ENCODE results near the gene OFD1.
A peak's percentile ranks its signal among the peaks of the same experiment; 100 is the strongest.
"Not testable (repeated sequence)": the region's sequence is repeated elsewhere in the genome, so short reads cannot be mapped to it uniquely, and the experiment has no call there.

Gene OFD1

DNA sequence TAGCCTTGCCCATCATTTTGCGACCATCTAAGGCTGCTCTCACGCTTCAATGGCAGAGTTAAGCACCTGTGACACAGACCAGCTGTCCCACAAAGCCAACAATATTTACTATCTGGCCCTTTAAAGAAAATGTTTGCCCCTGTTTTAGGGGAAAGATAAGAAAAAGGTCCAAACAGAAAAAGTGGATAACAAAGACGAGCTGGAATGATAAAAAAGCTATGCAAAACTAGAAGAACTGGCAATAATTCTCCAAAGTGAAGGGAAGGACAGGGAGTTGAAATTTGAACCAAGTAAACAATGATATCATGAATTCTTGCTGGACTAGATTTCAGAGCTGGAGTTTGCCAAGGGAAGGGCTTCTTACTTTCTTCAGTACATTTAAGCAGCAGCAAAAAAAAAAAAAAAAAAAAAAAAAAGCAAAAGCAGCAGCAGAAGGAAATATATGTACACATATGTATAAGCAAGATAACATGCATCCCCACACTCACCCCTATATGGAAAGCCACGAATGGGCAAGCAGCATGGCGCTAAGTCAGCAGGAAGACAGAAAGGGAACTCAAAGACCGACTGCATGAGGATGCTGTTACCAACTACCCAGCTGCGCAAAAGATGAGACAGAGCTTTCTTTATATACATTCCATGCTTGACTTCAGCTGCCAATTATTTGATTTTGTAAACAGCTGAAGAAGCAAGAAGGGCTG, 12.6 kb upstream of the OFD1 start:
- no peak overlapping the region for H3K4me3 ChIP-seq (ENCODE audit: low read depth, low read length)
- TF ChIP-seq, protein P1, sequence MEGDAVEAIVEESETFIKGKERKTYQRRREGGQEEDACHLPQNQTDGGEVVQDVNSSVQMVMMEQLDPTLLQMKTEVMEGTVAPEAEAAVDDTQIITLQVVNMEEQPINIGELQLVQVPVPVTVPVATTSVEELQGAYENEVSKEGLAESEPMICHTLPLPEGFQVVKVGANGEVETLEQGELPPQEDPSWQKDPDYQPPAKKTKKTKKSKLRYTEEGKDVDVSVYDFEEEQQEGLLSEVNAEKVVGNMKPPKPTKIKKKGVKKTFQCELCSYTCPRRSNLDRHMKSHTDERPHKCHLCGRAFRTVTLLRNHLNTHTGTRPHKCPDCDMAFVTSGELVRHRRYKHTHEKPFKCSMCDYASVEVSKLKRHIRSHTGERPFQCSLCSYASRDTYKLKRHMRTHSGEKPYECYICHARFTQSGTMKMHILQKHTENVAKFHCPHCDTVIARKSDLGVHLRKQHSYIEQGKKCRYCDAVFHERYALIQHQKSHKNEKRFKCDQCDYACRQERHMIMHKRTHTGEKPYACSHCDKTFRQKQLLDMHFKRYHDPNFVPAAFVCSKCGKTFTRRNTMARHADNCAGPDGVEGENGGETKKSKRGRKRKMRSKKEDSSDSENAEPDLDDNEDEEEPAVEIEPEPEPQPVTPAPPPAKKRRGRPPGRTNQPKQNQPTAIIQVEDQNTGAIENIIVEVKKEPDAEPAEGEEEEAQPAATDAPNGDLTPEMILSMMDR (IDR thresholded peaks at IDR 0.05; ENCODE audit: borderline replicate concordance, insufficient read depth, low read depth, low read length), result no peak

DNA sequence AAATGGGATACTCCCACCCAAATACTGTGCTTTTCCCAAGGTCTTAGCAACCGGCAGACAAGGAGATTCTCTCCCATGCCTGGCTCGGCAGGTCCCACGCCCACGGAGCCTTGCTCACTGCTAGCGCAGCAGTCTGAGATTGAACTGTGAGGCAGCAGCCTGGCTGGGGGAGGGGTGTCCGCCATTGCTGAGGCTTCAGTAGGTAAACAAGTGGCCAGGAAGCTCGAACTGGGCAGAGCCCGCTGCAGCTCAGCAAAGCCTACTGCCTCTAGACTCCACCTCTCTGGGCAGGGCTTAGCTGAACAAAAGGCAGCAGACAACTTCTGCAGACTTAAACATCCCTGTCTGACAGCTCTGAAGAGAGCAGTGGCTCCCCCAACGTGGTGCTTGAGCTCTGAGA, 9.7 kb upstream of the OFD1 start:
- H3K4me3 ChIP-seq (ENCODE audit: low read depth, low read length), result not testable (repeated sequence)

DNA sequence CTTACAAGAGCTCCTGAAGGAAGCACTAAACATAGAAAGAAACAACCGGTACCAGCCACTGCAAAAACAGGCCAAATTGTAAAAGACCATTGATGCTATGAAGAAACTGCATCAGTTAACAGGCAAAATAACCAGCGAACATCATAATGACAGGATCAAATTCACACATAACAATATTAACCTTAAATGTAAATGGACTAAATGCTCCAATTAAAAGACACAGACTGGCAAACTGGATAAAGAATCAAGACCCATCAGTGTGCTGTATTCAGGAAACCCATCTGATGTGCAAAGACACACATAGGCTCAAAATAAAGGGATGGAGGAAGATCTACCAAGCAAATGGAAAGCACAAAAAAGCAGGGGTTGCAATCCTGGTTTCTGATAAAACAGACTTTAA, 8.0 kb upstream of the OFD1 start:
- not testable (repeated sequence) for H3K4me3 ChIP-seq (ENCODE audit: low read depth, low read length)

DNA sequence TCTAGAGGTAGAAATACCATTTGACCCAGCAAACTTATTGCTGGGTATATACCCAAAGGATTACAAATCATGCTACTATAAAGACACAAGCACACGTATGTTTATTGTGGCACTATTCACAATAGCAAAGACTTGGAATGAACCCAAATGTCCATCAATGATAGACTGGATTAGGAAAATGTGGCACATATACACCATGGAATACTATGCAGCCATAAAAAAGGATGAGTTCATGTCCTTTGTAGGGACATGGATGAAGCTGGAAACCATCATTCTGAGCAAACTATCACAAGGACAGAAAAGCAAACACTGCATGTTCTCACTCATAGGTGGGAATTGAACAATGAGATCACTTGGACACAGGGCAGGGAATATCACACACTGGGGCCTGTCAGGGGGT, 4.0 kb upstream of the OFD1 start:
- not testable (repeated sequence) for H3K4me3 ChIP-seq (ENCODE audit: low read depth, low read length)

DNA sequence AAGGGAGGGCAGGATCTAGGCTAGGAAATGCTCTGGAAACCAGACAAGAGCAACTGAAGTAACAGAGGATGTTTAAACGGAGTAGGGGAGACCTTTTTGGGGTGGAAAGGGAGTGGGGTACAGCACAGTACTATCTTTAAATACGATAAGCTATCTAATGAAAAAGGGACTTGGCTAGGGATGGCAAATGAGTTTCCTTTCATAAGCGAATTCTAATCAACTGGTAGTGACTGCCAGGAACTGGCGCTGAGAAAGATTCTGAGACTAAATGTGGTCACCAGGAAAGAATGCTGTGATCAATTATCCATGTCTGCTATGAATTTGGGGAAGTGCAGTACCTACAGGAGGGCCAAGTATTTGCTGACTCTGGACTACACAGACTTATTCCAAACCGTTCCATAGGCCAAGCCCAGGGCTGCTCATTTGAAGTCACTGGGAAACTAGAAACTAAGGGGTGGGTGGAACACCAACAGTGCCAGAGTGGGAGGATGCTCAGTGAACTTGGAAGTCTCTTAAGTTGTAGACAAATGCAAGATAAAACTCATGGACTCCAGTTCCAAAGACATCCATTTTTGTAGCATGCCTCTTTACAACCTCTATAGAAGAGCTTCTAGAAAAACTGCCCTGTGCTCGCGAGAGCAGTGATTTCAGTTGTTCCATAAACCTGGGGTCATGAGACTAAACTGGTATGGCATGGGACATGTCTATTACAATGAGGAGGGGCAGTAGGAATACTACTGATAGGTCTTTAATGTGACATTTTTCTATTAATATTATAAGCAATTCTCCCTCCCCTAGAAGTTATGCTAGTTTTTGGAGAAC, 2.1 kb upstream of the OFD1 start:
- peak overlapping the region; percentile 93 for H3K4me3 ChIP-seq (ENCODE audit: low read depth, low read length)

DNA sequence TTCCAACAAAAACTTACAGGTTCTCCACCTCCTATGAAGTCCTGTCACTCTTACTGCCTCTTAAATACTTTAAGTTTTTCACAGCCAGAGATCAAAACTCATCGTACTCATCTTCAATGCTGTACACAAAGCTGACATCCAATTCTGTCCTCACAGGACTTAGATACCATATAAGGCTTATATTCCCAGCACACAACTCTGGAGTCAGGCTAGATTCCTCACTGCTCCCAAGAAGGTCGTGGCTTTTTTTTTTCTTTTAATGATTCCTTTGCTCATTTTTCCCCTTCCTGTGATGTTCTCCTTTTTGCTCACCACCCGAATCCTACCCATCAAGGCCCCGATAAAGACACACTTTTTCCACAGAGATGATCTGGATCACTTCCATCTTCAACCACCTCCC, 1.0 kb upstream of the OFD1 start:
- TF ChIP-seq, protein P1 (IDR thresholded peaks at IDR 0.05; ENCODE audit: borderline replicate concordance, insufficient read depth, low read depth, low read length), result no peak
- peak overlapping the region; percentile 93 for H3K4me3 ChIP-seq (ENCODE audit: low read depth, low read length)

More for the DNA sequence above, 2.1 kb upstream of the OFD1 start:
- TF ChIP-seq, protein P1 (IDR thresholded peaks at IDR 0.05; ENCODE audit: borderline replicate concordance, insufficient read depth, low read depth, low read length), result no peak

DNA sequence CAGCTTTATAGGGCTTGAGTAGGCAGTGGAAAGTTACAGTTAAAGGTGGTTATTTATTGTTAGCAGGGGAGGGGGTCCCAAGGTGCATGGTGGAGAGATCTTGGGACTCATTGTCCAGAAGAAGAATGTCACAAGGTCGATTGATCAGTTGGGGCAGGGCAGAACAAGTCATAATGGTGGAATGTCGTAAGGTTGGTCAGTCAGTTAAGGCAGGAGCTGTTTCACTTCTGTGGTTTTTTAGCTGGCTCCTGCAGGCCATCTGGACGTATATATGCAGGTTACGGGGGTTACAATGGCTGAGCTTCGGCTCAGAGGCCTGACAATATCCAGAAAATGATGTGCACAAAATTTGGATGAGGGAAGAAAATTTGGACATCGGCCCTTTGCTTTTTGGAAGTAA, 7.1 kb downstream of the OFD1 start:
- H3K4me3 ChIP-seq (ENCODE audit: low read depth, low read length), result peak overlapping the region; percentile 5
- TF ChIP-seq, protein P1 (IDR thresholded peaks at IDR 0.05; ENCODE audit: borderline replicate concordance, insufficient read depth, low read depth, low read length), result no peak

DNA sequence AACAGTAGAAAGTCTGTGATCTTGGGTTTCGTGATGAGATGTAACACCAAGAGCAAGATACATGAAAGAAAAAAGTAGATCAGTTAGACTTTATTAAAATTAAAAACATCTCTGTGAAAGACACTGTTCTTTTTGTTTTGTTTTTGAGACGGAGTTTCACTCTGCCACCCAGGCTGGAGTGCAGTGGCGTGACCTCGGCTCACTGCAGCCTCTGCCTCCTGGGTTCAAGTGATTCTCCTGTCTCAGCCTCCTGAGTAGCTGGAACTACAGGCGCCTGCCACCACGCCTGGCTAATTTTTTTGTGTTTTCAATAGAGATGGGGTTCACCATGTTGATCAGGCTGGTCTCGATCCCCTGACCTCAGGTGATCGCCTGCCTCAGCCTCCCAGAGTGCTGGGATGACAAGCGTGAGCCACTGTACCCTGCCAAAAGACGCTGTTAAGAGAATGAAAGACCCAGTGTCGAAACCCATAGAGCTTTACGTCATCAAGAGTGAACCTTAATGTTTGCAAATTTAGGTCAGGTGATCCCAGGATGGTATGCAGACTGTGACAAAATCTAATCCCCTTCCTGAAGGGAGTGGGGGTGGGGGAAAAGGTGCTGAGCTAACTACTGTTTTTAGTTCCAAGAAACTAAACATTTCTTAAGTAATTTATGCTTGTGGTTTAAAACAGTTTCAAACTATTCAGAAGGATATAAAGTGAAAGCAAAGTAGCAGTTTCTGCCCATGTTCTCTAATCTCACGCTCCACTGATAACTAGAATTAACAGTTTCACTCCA, 8.0 kb downstream of the OFD1 start:
- TF ChIP-seq, protein P1 (IDR thresholded peaks at IDR 0.05; ENCODE audit: borderline replicate concordance, insufficient read depth, low read depth, low read length), result no peak
- no peak overlapping the region for H3K4me3 ChIP-seq (ENCODE audit: low read depth, low read length)
